Upper lobe of right lung (tissue), 1 donor: ENCODE results near the gene COPZ1. TPM values are rescaled to one million over a fixed set of nuclear protein-coding genes. Genes with fewer than 3 reads are reported as not detected.

ENCODE experiments used
- ATAC-seq: fragments of 200-7000 bp; cut with Tn5 transposase; one replicate; pipeline ENCODE4 v1.9.1; 2020; ENCODE audit warnings: mild to moderate bottlenecking, moderate library complexity
- DNase-seq: peaks from one replicate; pipeline ENCODE4 v3.0.0-alpha.2; 2020
- H3K27ac ChIP-seq: fragments of 200-600 bp; one replicate; pipeline ENCODE4 v1.8.0; 2022
- H3K27me3 ChIP-seq: fragments of 200-600 bp; one replicate; pipeline ENCODE4 v1.8.0; 2022; ENCODE audit warnings: mild to moderate bottlenecking
- H3K36me3 ChIP-seq: fragments of 200-600 bp; one replicate; pipeline ENCODE4 v1.8.0; 2022
- H3K4me1 ChIP-seq: fragments of 200-600 bp; one replicate; pipeline ENCODE4 v1.8.0; 2022
- H3K4me3 ChIP-seq: fragments of 200-600 bp; one replicate; pipeline ENCODE4 v1.8.0; 2022; ENCODE audit warnings: mild to moderate bottlenecking
- H3K9me3 ChIP-seq: fragments of 200-600 bp; one replicate; pipeline ENCODE4 v1.8.0; 2022
- intact Hi-C: fragments of 100-400 bp; cut with DNase I; formaldehyde crosslinking; loops from one replicate; pipeline ENCODE4 v1.11.0; 2022
- total RNA-seq: library from RNA; stranded (reverse); fragmentation: NEBNext Ultra II Directional; extraction: Animal tissue kit (Norgen Biotek cat#: 25700); gene quantifications from one replicate; pipeline ENCODE4 v1.2.1, GENCODE V29; 2021
- TF ChIP-seq, protein P1 (sequence below): fragments of 200-600 bp; IDR thresholded peaks from one replicate; pipeline ENCODE4 v1.8.0; 2022; ENCODE audit warnings: antibody characterized with exemption
- donor health status: DM: no; HTN: yes; CAD: no; lungs with severe emphysema.

The COPZ1 gene
- total RNA-seq, 1 donor from 2014 or later: 125 TPM

DNA sequence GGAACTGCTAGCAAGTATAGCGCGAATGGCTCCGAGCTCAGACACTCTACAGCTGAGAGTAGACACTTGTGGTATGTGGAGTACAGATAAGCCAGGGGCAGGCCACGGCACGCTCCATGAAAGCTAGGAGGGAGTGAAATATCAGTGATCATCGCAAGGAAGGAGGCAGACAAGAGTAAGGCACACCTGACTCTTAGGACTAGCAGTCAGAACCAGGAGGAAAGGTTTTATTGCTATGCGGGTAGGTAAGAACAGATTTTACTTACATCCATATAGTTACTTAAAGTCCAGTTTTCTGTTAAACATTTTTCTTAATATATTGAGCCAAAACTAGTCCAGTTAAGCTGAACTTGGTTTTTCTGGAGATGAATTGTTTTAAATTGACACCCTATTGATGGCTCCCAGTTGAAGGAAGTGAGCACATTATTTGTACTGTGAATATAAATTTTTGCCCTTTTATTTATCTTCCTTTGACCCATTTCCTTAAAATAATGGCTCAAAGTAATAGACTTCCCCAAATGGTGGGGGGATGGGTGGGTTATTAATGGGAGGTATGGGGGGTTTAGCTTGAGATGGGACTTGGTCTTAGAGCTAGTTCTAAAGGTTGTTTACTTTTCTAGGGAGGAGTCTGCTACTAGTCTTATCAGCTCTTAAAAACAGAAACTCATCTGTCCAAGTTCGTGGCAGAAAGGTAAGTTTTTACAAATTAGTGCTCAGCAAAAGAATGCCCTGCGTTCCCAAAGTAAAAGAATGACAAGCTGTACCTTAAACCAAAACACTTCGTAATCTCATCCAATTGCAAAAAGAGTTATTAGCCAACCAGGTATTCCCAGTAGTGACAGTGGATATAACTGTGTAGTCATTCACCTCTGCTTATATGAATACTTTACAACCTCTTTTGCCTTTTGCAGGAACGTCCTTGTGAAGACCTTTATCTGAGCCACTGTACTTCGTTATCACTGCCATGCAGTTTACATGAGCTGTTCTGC lies 38.6 kb upstream of the COPZ1 start:
- H3K27ac ChIP-seq: no peak overlapping the region
- H3K4me1 ChIP-seq: peaks cover 54% of the 10 kb centered on the region
- no peaks in the 10 kb centered on the region for H3K9me3 ChIP-seq
- ATAC-seq (peak; percentile 60), DNase-seq (no peak)
- TF ChIP-seq, protein P1, sequence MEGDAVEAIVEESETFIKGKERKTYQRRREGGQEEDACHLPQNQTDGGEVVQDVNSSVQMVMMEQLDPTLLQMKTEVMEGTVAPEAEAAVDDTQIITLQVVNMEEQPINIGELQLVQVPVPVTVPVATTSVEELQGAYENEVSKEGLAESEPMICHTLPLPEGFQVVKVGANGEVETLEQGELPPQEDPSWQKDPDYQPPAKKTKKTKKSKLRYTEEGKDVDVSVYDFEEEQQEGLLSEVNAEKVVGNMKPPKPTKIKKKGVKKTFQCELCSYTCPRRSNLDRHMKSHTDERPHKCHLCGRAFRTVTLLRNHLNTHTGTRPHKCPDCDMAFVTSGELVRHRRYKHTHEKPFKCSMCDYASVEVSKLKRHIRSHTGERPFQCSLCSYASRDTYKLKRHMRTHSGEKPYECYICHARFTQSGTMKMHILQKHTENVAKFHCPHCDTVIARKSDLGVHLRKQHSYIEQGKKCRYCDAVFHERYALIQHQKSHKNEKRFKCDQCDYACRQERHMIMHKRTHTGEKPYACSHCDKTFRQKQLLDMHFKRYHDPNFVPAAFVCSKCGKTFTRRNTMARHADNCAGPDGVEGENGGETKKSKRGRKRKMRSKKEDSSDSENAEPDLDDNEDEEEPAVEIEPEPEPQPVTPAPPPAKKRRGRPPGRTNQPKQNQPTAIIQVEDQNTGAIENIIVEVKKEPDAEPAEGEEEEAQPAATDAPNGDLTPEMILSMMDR: no peak
- intact Hi-C loops: no loop called here
- H3K36me3 ChIP-seq: peaks cover 74% of the 10 kb centered on the region
- no peaks in the 10 kb centered on the region for H3K27me3 ChIP-seq
- H3K4me3 ChIP-seq: no peak overlapping the region

DNA sequence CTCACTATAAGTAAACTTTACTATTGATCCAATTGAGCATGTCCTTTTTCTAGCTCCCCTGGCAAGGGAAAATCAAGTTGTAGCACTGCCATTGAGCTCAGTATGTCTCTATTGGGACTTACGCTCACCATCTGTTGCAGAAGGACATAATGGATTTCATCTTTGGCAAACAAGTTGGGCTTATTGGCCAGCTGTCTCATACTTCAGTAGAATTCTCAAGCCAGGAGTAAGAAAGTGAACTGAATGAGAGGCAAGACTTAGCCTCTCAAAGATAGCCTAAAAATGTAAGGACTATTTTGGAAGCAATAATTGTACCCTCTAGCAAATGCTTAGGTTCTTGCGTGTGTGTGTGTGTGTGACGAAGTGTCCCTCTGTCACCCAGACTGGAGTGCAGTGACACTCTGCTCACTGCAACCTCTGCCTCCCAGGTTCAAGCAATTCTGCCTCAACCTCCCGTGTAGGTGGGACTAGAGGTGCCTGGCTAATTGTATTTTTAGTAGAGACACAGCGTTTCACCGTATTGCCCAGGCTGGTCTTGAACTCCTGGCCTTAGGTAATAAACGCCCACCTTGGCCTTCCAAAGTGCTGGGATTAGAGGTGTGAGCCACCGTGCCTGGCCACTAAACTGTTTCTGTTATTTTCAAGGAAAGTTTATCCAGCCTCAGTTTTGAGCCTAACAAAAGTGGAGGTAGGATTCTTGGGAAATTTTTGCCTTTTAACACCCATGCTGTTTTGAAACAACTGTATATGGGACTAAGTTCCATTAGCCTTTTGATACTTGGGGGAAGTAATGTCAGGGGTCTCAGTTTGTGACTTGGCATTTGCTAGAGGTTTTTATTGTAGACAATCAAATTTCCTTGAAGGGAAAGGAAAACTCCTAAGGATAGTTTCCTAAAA lies 37.4 kb upstream of the COPZ1 start:
- intact Hi-C loops: no loop called here
- Histone ChIP-seq H3K36me3 (peaks cover 63% of the 10 kb centered on the region), H3K27me3 (no peaks in the 10 kb centered on the region), H3K4me3 (no peak overlapping the region), H3K9me3 (no peaks in the 10 kb centered on the region), H3K27ac (no peak overlapping the region), H3K4me1 (peaks cover 43% of the 10 kb centered on the region)
- ATAC-seq (no peak), DNase-seq (no peak)
- TF ChIP-seq, protein P1: no peak

DNA sequence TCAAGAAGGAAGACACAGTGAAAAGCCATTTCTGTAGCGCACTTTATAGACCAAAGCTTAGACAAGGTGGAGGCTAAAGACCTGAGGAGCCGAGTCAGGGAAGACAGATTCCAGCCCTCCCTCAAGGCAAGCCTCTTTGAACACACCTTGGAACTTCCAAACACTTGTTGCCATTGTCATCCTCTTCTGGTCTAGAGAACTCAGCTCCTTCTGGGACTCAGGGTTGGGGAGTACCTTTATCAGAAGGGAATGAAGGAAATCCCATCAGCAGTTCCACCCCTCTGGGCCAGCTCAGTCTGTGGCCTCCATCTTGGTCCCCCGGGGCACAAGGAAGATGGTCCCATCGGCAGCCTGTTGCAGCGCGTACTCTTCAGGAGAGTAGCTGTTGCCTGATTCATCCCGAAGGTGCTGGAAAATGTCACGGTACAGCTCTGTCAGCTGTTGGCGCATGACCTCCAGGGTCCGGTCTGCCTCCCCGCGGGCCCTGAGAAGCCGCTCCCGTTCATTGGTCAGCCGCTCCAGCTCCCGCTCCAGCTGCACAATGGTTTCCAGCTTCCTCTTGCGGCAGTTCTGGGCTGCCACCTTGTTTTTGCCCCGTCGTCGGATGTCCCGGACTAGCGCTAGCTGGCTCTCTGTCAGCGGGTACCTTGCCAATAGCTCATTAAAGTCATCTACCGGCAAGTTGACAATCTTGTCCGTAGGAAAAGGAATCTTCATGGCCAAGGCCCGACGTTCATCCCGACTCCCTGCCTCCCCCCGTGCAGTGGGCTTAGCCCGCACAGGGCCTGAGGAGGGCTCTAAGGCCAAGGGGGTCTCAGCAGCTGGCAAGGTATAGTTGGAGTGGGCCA lies 32.6 kb upstream of the COPZ1 start:
- no peak overlapping the region for H3K27ac ChIP-seq
- H3K9me3 ChIP-seq: no peaks in the 10 kb centered on the region
- intact Hi-C loops: no loop called here
- TF ChIP-seq, protein P1: no peak
- peaks cover 16% of the 10 kb centered on the region for H3K36me3 ChIP-seq
- DNase-seq (no peak), ATAC-seq (no peak)
- H3K27me3 ChIP-seq: no peaks in the 10 kb centered on the region
- peaks cover 4% of the 10 kb centered on the region for H3K4me1 ChIP-seq
- no peak overlapping the region for H3K4me3 ChIP-seq

DNA sequence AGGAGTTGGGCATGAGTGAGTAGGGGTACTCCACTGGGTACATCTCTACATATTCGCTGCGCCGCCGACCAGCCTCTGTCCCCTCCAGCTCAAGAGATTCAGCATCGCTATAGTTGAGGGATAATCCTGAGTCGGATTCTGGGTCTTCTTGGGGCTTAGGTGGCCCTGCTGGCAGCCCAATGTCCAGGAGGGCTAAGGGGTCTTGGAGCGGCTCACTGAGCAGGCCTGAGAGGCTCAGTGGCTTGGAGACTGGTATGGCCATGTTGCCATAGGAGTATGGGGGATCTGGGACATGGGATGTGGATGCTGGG lies 32.0 kb upstream of the COPZ1 start:
- H3K4me3 ChIP-seq: no peak overlapping the region
- intact Hi-C loops: no loop called here
- no peak for ATAC-seq
- H3K4me1 ChIP-seq: peaks cover 4% of the 10 kb centered on the region
- no peak for DNase-seq
- TF ChIP-seq, protein P1: no peak
- no peaks in the 10 kb centered on the region for H3K27me3 ChIP-seq
- H3K9me3 ChIP-seq: no peaks in the 10 kb centered on the region
- peaks cover 10% of the 10 kb centered on the region for H3K36me3 ChIP-seq
- H3K27ac ChIP-seq: no peak overlapping the region
